ENCODE results near the gene RPS6KA5.
A peak's percentile ranks its signal among the peaks of the same experiment; 100 is the strongest.

Gene RPS6KA5

DNA sequence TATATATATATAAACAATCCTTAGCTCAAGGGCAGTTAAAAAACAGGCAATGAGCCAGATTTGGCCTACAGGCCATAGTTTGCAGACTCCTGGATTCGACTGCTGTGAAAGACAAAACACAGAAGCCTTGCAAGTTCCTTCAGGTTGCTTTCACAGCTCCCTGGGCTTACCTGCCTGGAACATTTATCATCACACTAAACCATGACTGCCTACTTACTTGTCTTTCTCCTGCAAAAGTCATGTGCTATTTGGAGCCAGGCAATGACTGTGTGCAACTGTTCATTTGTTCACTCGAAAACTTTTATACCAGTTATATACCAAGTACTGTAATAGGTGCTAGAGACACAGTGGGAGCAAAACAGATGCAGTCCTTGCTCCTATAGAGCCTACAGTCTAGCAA lies 2.2 kb upstream of the RPS6KA5 start:
- Mint-ChIP-seq H3K9me3 (no peaks in the 10 kb centered on the region), H3K36me3 (ENCODE audit: low read depth) (no peaks in the 10 kb centered on the region), H3K27me3 (ENCODE audit: low read depth) (peaks cover 3% of the 10 kb centered on the region), H3K4me1 (peaks cover 17% of the 10 kb centered on the region), H3K4me3 (no peak overlapping the region), H3K27ac (no peak overlapping the region)
- TF ChIP-seq, protein P1, sequence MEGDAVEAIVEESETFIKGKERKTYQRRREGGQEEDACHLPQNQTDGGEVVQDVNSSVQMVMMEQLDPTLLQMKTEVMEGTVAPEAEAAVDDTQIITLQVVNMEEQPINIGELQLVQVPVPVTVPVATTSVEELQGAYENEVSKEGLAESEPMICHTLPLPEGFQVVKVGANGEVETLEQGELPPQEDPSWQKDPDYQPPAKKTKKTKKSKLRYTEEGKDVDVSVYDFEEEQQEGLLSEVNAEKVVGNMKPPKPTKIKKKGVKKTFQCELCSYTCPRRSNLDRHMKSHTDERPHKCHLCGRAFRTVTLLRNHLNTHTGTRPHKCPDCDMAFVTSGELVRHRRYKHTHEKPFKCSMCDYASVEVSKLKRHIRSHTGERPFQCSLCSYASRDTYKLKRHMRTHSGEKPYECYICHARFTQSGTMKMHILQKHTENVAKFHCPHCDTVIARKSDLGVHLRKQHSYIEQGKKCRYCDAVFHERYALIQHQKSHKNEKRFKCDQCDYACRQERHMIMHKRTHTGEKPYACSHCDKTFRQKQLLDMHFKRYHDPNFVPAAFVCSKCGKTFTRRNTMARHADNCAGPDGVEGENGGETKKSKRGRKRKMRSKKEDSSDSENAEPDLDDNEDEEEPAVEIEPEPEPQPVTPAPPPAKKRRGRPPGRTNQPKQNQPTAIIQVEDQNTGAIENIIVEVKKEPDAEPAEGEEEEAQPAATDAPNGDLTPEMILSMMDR (IDR thresholded peaks at IDR 0.05; ENCODE audit: unreplicated experiment in 3 of 3): no peak

DNA sequence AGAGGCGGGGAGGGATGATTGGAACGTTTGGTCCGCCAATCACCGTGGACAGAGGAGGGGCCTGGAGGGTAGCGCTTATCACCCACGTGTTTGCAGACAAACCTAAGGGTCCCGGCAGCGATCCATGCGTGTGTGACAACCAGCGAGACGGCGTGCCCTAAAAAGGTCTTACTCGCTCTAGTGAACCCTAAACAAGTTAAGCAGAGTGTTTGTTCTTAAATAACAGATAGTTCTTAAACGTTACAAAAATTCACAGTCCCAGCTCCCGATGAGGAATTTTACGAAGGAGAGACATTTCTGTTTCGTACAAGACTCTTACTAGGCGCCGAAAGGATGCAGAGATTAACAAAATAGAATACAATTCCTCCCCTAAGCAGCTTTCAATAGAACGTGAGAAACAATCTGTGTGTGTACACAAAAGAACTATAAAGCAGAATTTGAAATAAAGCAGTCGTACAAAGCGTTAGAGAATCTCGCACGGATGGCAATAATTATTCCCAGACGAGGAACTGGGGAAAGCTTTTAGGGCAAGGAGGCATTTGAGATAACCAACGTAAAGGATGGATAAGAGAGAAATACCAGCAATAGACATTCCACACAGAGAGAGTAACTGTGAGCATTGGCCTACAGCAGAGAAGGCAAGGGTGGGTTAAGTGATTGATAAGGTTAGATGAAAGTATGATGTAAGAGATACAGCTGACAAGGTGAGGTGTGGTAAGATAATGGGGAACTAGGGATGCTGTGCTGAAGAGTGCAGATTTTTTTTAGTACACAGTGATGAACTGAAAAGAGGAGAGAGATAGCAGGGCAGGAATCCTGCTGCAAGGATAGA lies 831 bp upstream of the RPS6KA5 start:
- TF ChIP-seq, protein P1 (IDR thresholded peaks at IDR 0.05; ENCODE audit: unreplicated experiment in 3 of 3): no peak
- no peaks in the 10 kb centered on the region for H3K9me3 Mint-ChIP-seq
- H3K27me3 Mint-ChIP-seq (ENCODE audit: low read depth): peaks cover 3% of the 10 kb centered on the region
- no peaks in the 10 kb centered on the region for H3K36me3 Mint-ChIP-seq (ENCODE audit: low read depth)
- H3K27ac Mint-ChIP-seq: no peak overlapping the region
- no peak overlapping the region for H3K4me3 Mint-ChIP-seq
- peaks cover 21% of the 10 kb centered on the region for H3K4me1 Mint-ChIP-seq

DNA sequence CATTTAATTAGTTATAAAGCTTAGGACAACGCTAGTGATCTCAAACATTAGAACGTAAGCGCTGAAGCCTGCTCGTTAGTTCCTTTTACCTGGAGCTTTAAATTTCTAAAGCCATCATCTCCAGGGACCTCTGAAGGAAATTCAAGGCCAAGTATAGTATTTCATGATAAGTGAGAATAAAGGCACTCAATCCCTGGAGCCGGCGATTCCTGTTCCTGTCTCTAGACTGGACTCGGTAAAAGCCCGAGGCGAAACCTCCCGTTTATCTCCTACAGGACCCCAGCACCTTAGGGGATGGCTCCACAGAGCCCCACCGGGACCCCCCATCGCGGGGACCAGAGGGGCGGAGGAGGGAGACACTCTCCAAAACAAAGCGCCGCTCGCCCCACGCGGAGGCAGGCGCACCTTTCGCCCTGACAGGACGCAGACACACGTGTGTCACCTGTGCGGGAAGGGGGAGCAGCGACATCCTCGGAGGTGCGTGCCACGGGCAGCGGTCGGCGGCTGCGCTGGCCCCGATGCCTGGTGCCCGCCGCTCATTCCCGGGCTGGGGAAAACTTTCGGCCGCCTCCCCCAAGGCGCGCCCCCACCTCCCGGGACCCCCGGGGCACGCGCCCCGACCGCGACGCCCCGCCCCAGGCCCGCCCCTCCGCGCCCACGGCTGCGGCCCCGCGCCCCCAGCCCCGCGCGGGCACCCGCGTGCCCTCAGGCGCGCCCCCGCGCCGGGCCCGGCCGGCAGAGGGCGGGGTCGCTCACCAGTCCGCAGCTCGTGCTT lies 678 bp downstream of the RPS6KA5 start:
- Mint-ChIP-seq H3K9me3 (no peaks in the 10 kb centered on the region), H3K27me3 (ENCODE audit: low read depth) (peaks cover 3% of the 10 kb centered on the region), H3K4me3 (peak overlapping the region; percentile 78 to 86 (median 80)), H3K4me1 (peaks cover 21% of the 10 kb centered on the region), H3K36me3 (ENCODE audit: low read depth) (no peaks in the 10 kb centered on the region), H3K27ac (peak overlapping the region; percentile 33 to 51 (median 45))
- TF ChIP-seq, protein P1 (IDR thresholded peaks at IDR 0.05; ENCODE audit: unreplicated experiment in 3 of 3): no peak

DNA sequence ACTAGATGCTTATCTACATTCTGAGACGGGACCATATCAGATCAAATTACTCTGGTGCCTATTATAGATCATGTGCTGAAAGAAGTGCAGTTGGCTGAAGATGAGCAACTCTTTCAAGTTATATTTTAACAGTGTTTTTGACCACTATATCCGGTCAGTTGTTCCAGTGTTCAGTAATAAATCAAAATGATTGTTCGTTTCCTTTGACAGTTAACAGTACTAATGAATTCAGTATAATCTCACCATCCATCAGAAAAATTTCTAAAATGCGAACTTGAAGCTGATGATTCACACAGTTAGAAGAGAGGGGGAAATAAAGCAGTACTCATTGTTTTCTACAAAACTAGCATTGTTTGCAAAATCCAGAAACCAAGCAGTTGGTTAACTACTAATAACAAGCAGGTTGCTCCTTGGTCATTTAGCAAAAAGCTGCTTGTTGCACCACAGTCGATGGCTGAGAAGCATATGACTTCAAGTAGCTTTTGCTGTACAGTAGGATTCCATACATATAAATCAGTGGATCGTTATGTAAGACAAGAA lies 2.3 kb downstream of the RPS6KA5 start:
- H3K4me3 Mint-ChIP-seq: peak overlapping the region; percentile 74 to 88 (median 80)
- peaks cover 21% of the 10 kb centered on the region for H3K4me1 Mint-ChIP-seq
- H3K27ac Mint-ChIP-seq: peak overlapping the region; percentile 30 to 71 (median 58)
- TF ChIP-seq, protein P1 (IDR thresholded peaks at IDR 0.05; ENCODE audit: unreplicated experiment in 3 of 3): no peak
- no peaks in the 10 kb centered on the region for H3K9me3 Mint-ChIP-seq
- H3K36me3 Mint-ChIP-seq (ENCODE audit: low read depth): no peaks in the 10 kb centered on the region
- no peaks in the 10 kb centered on the region for H3K27me3 Mint-ChIP-seq (ENCODE audit: low read depth)

DNA sequence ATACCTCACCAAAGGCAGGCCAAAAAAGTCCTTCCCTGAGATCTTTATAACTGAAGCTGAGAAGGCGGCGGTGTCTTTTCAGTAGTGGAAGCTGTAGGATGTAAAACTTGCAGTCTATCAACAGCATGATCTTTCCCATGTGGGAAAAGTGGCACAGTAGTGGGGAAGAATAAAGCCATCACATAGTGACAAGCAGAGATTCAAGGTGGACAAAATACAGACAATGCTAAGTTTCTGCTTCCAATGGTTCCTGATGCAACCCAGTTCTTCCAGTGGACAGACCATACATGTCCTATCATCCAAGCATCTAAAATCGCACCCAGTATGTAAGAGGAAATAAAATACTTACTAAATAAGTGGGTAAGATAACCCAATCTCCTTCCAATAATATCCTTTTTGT lies 4.1 kb downstream of the RPS6KA5 start:
- no peak overlapping the region for H3K27ac Mint-ChIP-seq
- H3K9me3 Mint-ChIP-seq: no peaks in the 10 kb centered on the region
- H3K4me1 Mint-ChIP-seq: peaks cover 21% of the 10 kb centered on the region
- no peaks in the 10 kb centered on the region for H3K36me3 Mint-ChIP-seq (ENCODE audit: low read depth)
- H3K27me3 Mint-ChIP-seq (ENCODE audit: low read depth): no peaks in the 10 kb centered on the region
- TF ChIP-seq, protein P1 (IDR thresholded peaks at IDR 0.05; ENCODE audit: unreplicated experiment in 3 of 3): no peak
- H3K4me3 Mint-ChIP-seq: peak overlapping the region in 1 of 3 experiments; percentile 18

Measured in nephron (organoid).